Calu3 (cell line): ENCODE measurements around the gene SORCS1. TPM values are rescaled to one million over a fixed set of nuclear protein-coding genes. Genes with fewer than 3 reads are reported as not detected.

Experiments used
- BruUV-seq: library from RNA; stranded (reverse); fragments of 400-500 nt; replicated peaks from 2 replicates; lab custom pipeline; 2021; lab: Mats Ljungman, UMichigan
- CTCF ChIA-PET: fragments of 300-600 bp; sonication (Branson Sonifier 250); formaldehyde crosslinking; loops from one replicate; lab custom pipeline; 2022; ENCODE audit warnings: antibody characterized with exemption; lab: Charles Lee
- DNase-seq: peaks from one replicate; pipeline ENCODE4 v3.0.0; 2022
- H3K27ac Mint-ChIP-seq: one replicate; pipeline ENCODE4 v1.8.0; 2022; ENCODE audit warnings: mixed read lengths; ENCODE audit not compliant: unreplicated experiment
- H3K27me3 Mint-ChIP-seq: one replicate; pipeline ENCODE4 v1.8.0; 2022; ENCODE audit warnings: mixed read lengths; ENCODE audit not compliant: unreplicated experiment
- H3K36me3 Mint-ChIP-seq: one replicate; pipeline ENCODE4 v1.8.0; 2022; ENCODE audit warnings: mild to moderate bottlenecking, moderate library complexity, mixed read lengths; ENCODE audit not compliant: insufficient read depth, unreplicated experiment
- H3K4me1 Mint-ChIP-seq: one replicate; pipeline ENCODE4 v1.8.0; 2022; ENCODE audit warnings: mild to moderate bottlenecking, low read depth, mixed read lengths; ENCODE audit not compliant: unreplicated experiment
- H3K4me3 Mint-ChIP-seq: one replicate; pipeline ENCODE4 v1.8.0; 2022; ENCODE audit warnings: mild to moderate bottlenecking, low read depth, moderate library complexity, mixed read lengths; ENCODE audit not compliant: unreplicated experiment
- H3K9me3 Mint-ChIP-seq: one replicate; pipeline ENCODE4 v1.8.0; 2022; ENCODE audit warnings: low read depth, mixed read lengths; ENCODE audit not compliant: unreplicated experiment
- intact Hi-C: fragments of 100-400 bp; cut with micrococcal nuclease; formaldehyde crosslinking; loops from one replicate; pipeline ENCODE4 v1.10.0; 2022; ENCODE audit not compliant: unreplicated experiment
- total RNA-seq: library from RNA; stranded (reverse); gene quantifications from 2 replicates; pipeline ENCODE4 v1.2.3, GENCODE V29; 2022
- TF ChIP-seq, protein P1 (sequence below): fragments of 200-600 bp; IDR thresholded peaks from one replicate; pipeline ENCODE4 v1.8.0; 2022; ENCODE audit warnings: antibody characterized with exemption; ENCODE audit not compliant: unreplicated experiment

The SORCS1 gene
- total RNA-seq, 1 experiment from 2014 or later: not detected

DNA sequence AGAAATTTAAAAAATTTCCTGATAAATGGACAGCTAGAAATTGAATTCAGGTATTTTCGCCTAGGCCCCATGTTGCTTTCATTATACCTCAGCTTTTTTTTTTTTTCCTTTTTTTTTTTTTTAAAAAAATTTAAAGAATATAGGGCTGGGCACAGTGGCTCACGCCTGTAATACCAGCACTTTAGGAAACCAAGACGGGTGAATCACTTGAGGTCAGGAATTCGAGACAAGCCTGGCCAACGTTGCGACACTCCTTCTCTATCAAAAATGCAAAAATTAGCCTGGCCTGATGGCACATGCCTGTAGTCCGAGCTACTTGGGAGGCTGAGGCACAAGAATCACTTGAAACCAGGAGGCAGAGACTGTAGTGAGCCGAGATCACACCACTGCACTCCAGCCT lies 334.0 kb downstream of the SORCS1 start:
- no peaks in the 10 kb centered on the region for H3K36me3 Mint-ChIP-seq
- H3K27me3 Mint-ChIP-seq: no peaks in the 10 kb centered on the region
- BruUV-seq: no TSS peak
- DNase-seq: no peak
- no peak overlapping the region for H3K27ac Mint-ChIP-seq
- no peak overlapping the region for H3K4me3 Mint-ChIP-seq
- no peaks in the 10 kb centered on the region for H3K4me1 Mint-ChIP-seq
- TF ChIP-seq, protein P1, sequence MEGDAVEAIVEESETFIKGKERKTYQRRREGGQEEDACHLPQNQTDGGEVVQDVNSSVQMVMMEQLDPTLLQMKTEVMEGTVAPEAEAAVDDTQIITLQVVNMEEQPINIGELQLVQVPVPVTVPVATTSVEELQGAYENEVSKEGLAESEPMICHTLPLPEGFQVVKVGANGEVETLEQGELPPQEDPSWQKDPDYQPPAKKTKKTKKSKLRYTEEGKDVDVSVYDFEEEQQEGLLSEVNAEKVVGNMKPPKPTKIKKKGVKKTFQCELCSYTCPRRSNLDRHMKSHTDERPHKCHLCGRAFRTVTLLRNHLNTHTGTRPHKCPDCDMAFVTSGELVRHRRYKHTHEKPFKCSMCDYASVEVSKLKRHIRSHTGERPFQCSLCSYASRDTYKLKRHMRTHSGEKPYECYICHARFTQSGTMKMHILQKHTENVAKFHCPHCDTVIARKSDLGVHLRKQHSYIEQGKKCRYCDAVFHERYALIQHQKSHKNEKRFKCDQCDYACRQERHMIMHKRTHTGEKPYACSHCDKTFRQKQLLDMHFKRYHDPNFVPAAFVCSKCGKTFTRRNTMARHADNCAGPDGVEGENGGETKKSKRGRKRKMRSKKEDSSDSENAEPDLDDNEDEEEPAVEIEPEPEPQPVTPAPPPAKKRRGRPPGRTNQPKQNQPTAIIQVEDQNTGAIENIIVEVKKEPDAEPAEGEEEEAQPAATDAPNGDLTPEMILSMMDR: no peak
- H3K9me3 Mint-ChIP-seq: no peaks in the 10 kb centered on the region
- intact Hi-C loops: no loop called here
- CTCF ChIA-PET: no interaction called here

DNA sequence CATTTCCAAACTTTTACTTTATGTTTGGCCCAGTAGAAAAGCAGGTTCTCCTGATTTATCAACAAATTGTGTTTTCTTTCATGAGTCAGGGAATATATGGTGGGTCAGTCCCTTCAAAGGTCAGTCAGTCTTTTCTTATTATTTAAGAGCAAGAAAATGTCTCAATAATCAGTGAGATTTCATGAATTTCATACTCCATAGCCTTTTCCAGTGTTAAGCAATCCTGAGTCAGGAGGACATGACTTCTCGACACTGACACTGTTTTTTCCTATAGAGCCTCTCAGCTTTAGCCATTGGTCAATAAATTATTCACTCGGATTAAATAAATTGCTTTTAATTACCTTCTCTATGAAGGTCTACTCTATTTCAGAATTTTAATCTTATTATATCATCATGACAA lies 334.5 kb downstream of the SORCS1 start:
- no peaks in the 10 kb centered on the region for H3K4me1 Mint-ChIP-seq
- CTCF ChIA-PET: no interaction called here
- H3K27ac Mint-ChIP-seq: no peak overlapping the region
- no peak for DNase-seq
- TF ChIP-seq, protein P1: no peak
- no peak overlapping the region for H3K4me3 Mint-ChIP-seq
- H3K27me3 Mint-ChIP-seq: no peaks in the 10 kb centered on the region
- BruUV-seq: no TSS peak
- intact Hi-C loops: no loop called here
- H3K9me3 Mint-ChIP-seq: no peaks in the 10 kb centered on the region
- H3K36me3 Mint-ChIP-seq: no peaks in the 10 kb centered on the region

DNA sequence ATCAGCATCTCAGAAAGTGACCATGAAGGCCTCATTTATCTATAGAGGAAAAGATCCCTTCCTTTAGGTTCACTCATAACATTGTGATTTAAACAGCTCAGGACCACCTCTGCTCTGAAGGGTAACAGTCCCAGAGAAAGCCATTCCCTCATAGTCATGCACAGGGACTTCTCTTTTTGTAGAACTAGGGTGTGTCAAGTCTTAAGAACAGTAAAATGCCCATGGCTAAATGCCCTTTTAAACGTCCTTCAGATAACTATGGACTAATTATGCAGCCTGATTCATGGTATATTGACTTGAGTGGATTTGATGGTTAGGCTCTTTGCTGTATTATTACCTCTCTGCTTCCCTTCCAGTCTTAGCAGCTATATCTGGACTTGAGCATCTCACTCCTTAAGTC lies 337.8 kb downstream of the SORCS1 start:
- no peak for DNase-seq
- Mint-ChIP-seq H3K36me3 (no peaks in the 10 kb centered on the region), H3K4me1 (no peaks in the 10 kb centered on the region), H3K27me3 (no peaks in the 10 kb centered on the region), H3K4me3 (no peak overlapping the region), H3K27ac (no peak overlapping the region), H3K9me3 (no peaks in the 10 kb centered on the region)
- BruUV-seq: no TSS peak
- intact Hi-C loops: no loop called here
- TF ChIP-seq, protein P1: no peak
- CTCF ChIA-PET: no interaction called here

DNA sequence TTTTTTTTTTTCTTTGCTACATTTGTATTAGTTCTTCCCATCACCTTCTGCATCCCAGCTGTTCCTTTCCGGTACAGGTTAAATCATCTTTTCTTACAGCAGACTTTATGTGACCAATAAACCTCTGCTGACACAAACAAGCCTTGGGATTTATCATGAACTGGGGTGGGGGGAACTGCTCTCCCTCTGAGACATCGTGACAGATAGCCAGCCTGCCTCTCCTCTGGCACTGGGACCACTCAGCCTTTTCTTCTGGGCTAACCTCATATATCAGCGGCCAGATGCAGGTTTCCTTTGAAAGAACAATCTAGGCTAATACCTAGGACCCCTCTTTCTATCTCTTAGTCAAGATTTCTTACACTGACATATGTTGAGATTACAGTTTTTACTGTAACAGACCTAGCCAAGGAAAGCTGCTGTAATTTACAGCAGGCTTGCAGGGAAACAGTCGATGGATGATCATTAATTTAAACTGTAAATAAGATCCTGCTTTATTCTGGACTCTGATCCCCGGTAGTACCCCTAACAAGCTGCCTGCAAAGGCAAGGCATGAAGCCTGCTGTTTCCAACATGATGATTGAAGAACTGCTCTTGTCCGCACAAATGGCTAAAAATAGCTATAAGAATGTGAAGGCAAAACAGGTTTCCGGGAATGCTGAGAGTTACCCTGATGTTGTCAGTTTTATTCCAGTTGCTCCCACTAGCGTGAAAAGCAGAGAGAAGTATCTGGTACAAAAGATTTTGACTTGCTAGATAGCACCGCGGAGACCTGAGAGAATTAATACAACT lies 338.7 kb downstream of the SORCS1 start:
- no peak overlapping the region for H3K27ac Mint-ChIP-seq
- no peaks in the 10 kb centered on the region for H3K27me3 Mint-ChIP-seq
- intact Hi-C loops: no loop called here
- DNase-seq: no peak
- CTCF ChIA-PET: no interaction called here
- H3K4me1 Mint-ChIP-seq: no peaks in the 10 kb centered on the region
- H3K36me3 Mint-ChIP-seq: no peaks in the 10 kb centered on the region
- TF ChIP-seq, protein P1: no peak
- no TSS peak for BruUV-seq
- H3K4me3 Mint-ChIP-seq: no peak overlapping the region
- H3K9me3 Mint-ChIP-seq: no peaks in the 10 kb centered on the region
